Measurements from ENCODE around the gene COBL.

- TF ChIP-seq POLR2A (IDR thresholded peaks at IDR 0.05), result no peak
- no peak for TF ChIP-seq CTCF (IDR thresholded peaks at IDR 0.05)
Measured at GRCh38 chr7:51175992-51176388, 140.6 kb downstream of the COBL start.
